HCT116 (cell line): Measurements from ENCODE around the gene SSH2. TPM values are rescaled to one million over a fixed set of nuclear protein-coding genes. Genes with fewer than 3 reads are reported as not detected.
"Not testable (repeated sequence)": the region's sequence is repeated elsewhere in the genome, so short reads cannot be mapped to it uniquely, and the experiment has no call there.

Source experiments
- ATAC-seq: fragments of 200-7000 bp; cut with Tn5 transposase; 2 replicates; pipeline ENCODE4 v1.9.1; 2020; ENCODE audit warnings: mild to moderate bottlenecking, moderate library complexity
- BruUV-seq: library from RNA; stranded (reverse); fragments of 400-500 nt; replicated peaks from 2 replicates; lab custom pipeline; 2021; lab: Mats Ljungman, UMichigan
- CTCF ChIA-PET: fragments of 300-600 bp; sonication (Branson Sonifier 250); formaldehyde crosslinking; loops from one replicate; lab custom pipeline; 2021; ENCODE audit warnings: antibody characterized with exemption; lab: Charles Lee
- POLR2A ChIA-PET: fragments of 300-600, 350-600 bp; sonication (Branson Sonifier 250); formaldehyde crosslinking; loops from one replicate; lab custom pipeline; 2021; ENCODE audit warnings: antibody characterized with exemption; lab: Charles Lee
- RAD21 ChIA-PET, 2 experiments: fragments of 300-600 bp; sonication (Branson Sonifier 250); formaldehyde crosslinking; loops; one replicate each; lab custom pipeline; 2023; ENCODE audit warnings: low total read pairs in 2 of 2; ENCODE audit not compliant: uncharacterized antibody in 2 of 2, unreplicated experiment in 2 of 2, low non-redundant PET in 1 of 2; lab: Charles Lee
- DNase-seq: peaks from one replicate; pipeline ENCODE4 v3.0.0-alpha.2; 2010; ENCODE audit warnings: low read depth, low spot score
- H2AFZ ChIP-seq: fragments of 200-600 bp; shearing (Covaris generic), sonication (generic); 2 replicates; pipeline ENCODE4 v1.6.1; 2017; ENCODE audit warnings: low read depth, mixed run types, mixed read lengths, antibody characterized with exemption, low read length; ENCODE audit not compliant: poor library complexity, severe bottlenecking
- H3K27ac ChIP-seq: 2 replicates; pipeline ENCODE4 v1.5.1; 2012; ENCODE audit warnings: low read depth, low read length
- H3K27me3 ChIP-seq: fragments of 200-600 bp; sonication (generic); 2 replicates; pipeline ENCODE4 v1.6.1; 2016; ENCODE audit warnings: mixed run types, low read length, mixed read lengths; ENCODE audit not compliant: insufficient read depth
- H3K36me3 ChIP-seq, 2 experiments: fragments of 200-500 bp in 1 of 2; fragments of 200-600 bp in 1 of 2; sonication (Bioruptor generic) in 1 of 2; sonication (generic) in 1 of 2; 2 replicates each; pipeline versions ENCODE4 v1.5.1 to v1.6.1; 2014 to 2016; ENCODE audit warnings: low read length in 2 of 2, inconsistent platforms in 1 of 2, mixed read lengths in 1 of 2, mixed run types in 1 of 2; ENCODE audit not compliant: insufficient read depth in 2 of 2, control insufficient read depth in 1 of 2
- H3K4me1 ChIP-seq, 2 experiments: fragments of 200-600 bp in 1 of 2; sonication (generic) in 1 of 2; 2 replicates each; pipeline versions ENCODE4 v1.5.1 to v1.6.1; 2012 to 2017; ENCODE audit warnings: low read length in 2 of 2, inconsistent platforms in 1 of 2, mild to moderate bottlenecking in 1 of 2, mixed read lengths in 1 of 2, mixed run types in 1 of 2, moderate library complexity in 1 of 2; ENCODE audit not compliant: insufficient read depth in 2 of 2, control insufficient read depth in 1 of 2
- H3K4me2 ChIP-seq: fragments of 200-600 bp; sonication (generic); 2 replicates; pipeline ENCODE4 v1.6.1; 2017; ENCODE audit warnings: mixed run types, low read length, mixed read lengths
- H3K4me3 ChIP-seq, 2 experiments: fragments of 200-600 bp in 1 of 2; sonication (generic) in 1 of 2; replicated peaks in 1 of 2; 2 replicates each; pipeline ENCODE4 v1.5.1; 2011 to 2016; ENCODE audit warnings: low read length in 2 of 2, control low read depth in 1 of 2, low read depth in 1 of 2, mild to moderate bottlenecking in 1 of 2, mixed read lengths in 1 of 2, mixed run types in 1 of 2
- H3K79me2 ChIP-seq: fragments of 200-600 bp; sonication (generic); 2 replicates; pipeline ENCODE4 v1.6.1; 2017; ENCODE audit warnings: mild to moderate bottlenecking, mixed run types, low read length, moderate library complexity, mixed read lengths; ENCODE audit not compliant: insufficient read depth
- H3K9ac ChIP-seq: fragments of 200-600 bp; sonication (generic); 2 replicates; pipeline ENCODE4 v1.6.1; 2016; ENCODE audit warnings: low read length, mixed read lengths
- H3K9me2 ChIP-seq: fragments of 200-600 bp; sonication (generic), shearing (Covaris generic); 2 replicates; pipeline ENCODE4 v1.6.1; 2017; ENCODE audit warnings: mixed run types, mild to moderate bottlenecking, moderate library complexity; ENCODE audit not compliant: insufficient read depth
- H3K9me3 ChIP-seq, 2 experiments: fragments of 200-500 bp in 1 of 2; fragments of 200-600 bp in 1 of 2; sonication (Bioruptor generic) in 1 of 2; sonication (generic) in 1 of 2; 2 replicates each; pipeline ENCODE4 v1.6.1; 2014 to 2017; ENCODE audit warnings: low read length in 2 of 2, mixed read lengths in 2 of 2, inconsistent platforms in 1 of 2, low read depth in 1 of 2, mild to moderate bottlenecking in 1 of 2, mixed run types in 1 of 2, moderate library complexity in 1 of 2; ENCODE audit not compliant: control insufficient read depth in 1 of 2, insufficient read depth in 1 of 2
- H4K20me1 ChIP-seq: fragments of 200-600 bp; sonication (generic), shearing (Covaris generic); 2 replicates; pipeline ENCODE4 v1.6.1; 2017; ENCODE audit warnings: mixed run types, mild to moderate bottlenecking, moderate library complexity; ENCODE audit not compliant: insufficient read depth
- ATF3 ChIP-seq: IDR thresholded peaks from 2 replicates; pipeline ENCODE4 v1.6.1; 2012
- CTCF ChIP-seq, 3 experiments: fragments of 200-600 bp in 1 of 3; sonication (generic) in 1 of 3; IDR thresholded peaks in 2 of 3; conservative IDR thresholded peaks in 1 of 3; 2 replicates each; pipeline ENCODE4 v1.5.1; 2012 to 2017; ENCODE audit warnings: low read depth in 2 of 3, low read length in 2 of 3, antibody characterized with exemption in 1 of 3, borderline replicate concordance in 1 of 3, control low read depth in 1 of 3, mild to moderate bottlenecking in 1 of 3, mixed read lengths in 1 of 3, mixed run types in 1 of 3, moderate library complexity in 1 of 3; ENCODE audit not compliant: insufficient read depth in 1 of 3
- EGR1 ChIP-seq: IDR thresholded peaks from 2 replicates; pipeline ENCODE4 v1.6.1; 2012; ENCODE audit warnings: low read depth
- ELF1 ChIP-seq: IDR thresholded peaks from 2 replicates; pipeline ENCODE4 v1.6.1; 2012; ENCODE audit warnings: low read depth, borderline replicate concordance
- EZH2 ChIP-seq: fragments of 200-600 bp; sonication (generic); IDR thresholded peaks from 2 replicates; pipeline ENCODE4 v1.6.1; 2017; ENCODE audit warnings: antibody characterized with exemption, mixed run types
- EZH2phosphoT487 ChIP-seq: fragments of 200-600 bp; IDR thresholded peaks from 2 replicates; pipeline ENCODE4 v1.6.1; 2018; ENCODE audit warnings: antibody characterized with exemption, borderline replicate concordance
- POLR2A ChIP-seq: IDR thresholded peaks from 2 replicates; pipeline ENCODE4 v1.7.0; 2011; ENCODE audit warnings: borderline replicate concordance; ENCODE audit not compliant: insufficient read depth, insufficient read length; ENCODE audit errors: extremely low read depth
- RAD21 ChIP-seq: IDR thresholded peaks from 2 replicates; pipeline ENCODE4 v1.6.1; 2012; ENCODE audit warnings: low read depth, mild to moderate bottlenecking
- SIN3A ChIP-seq: IDR thresholded peaks from 2 replicates; pipeline ENCODE4 v1.6.1; 2012; ENCODE audit warnings: low read depth
- YY1 ChIP-seq: IDR thresholded peaks from 2 replicates; pipeline ENCODE4 v1.6.1; 2011; ENCODE audit warnings: low read length, low read depth, moderate library complexity, mild to moderate bottlenecking; ENCODE audit not compliant: insufficient replicate concordance; ENCODE audit errors: extremely low read depth
- ZBTB33 ChIP-seq: IDR thresholded peaks from 2 replicates; pipeline ENCODE4 v1.6.1; 2011; ENCODE audit warnings: mild to moderate bottlenecking, low read length, moderate library complexity; ENCODE audit not compliant: insufficient replicate concordance; ENCODE audit errors: extremely low read depth
- ZFX ChIP-seq: fragments of 450-650 bp; IDR thresholded peaks from 2 replicates; pipeline ENCODE4 v1.6.1; 2017
- intact Hi-C: fragments of 100-400 bp; cut with micrococcal nuclease; formaldehyde crosslinking; loops from 2 replicates; pipeline ENCODE4 v1.10.0; 2022
- total RNA-seq: library from RNA; stranded (reverse); gene quantifications from one replicate; pipeline ENCODE4 v1.2.1, GENCODE V29; 2021; ENCODE audit not compliant: unreplicated experiment

Gene SSH2
- total RNA-seq, 1 experiment from 2014 or later: 17.0 TPM

- TF ChIP-seq ELF1 (no peak), ZBTB33 (no peak), ZFX (no peak), RAD21 (no peak), EZH2 (no peak)
Observed at GRCh38 chr17:29787995-29788394, 142.0 kb downstream of the SSH2 start (continued).

DNA sequence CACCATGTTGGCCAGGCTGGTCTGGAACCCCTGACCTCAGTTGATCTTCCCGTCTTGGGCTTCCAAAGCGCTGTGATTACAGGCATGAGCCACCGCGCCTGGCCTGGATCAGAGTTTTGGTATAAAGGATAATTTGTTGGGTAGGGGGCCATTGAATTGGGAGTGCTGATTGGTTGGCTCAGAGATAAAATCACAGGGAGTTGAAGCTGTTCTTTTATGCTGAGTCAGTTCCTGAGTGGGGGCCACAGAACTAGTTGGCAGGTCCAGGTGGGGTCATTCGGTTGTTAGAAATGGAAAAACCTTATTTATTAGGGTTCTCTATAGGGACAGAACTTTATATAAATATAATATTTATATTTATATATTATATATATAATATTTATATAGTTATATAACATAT is 147.1 kb downstream of the SSH2 start:
- Histone ChIP-seq H3K79me2 (no peaks in the 10 kb centered on the region), H3K4me3 (no peak overlapping the region), H3K27ac (no peak overlapping the region), H3K27me3 (no peaks in the 10 kb centered on the region), H3K9ac (no peak overlapping the region), H4K20me1 (no peaks in the 10 kb centered on the region), H3K9me2 (no peaks in the 10 kb centered on the region), H3K4me2 (no peak overlapping the region), H2AFZ (no peak overlapping the region), H3K9me3 (no peaks in the 10 kb centered on the region), H3K4me1 (peaks cover 15 to 23% of the 10 kb centered on the region in 2 experiments), H3K36me3 (no peaks in the 10 kb centered on the region)
- intact Hi-C loops: no loop called here
- RAD21 ChIA-PET: no interaction called here
- TF ChIP-seq EZH2phosphoT487 (no peak), EGR1 (no peak), CTCF (IDR thresholded peaks at IDR 0.05 in 2 of 3, conservative IDR thresholded peaks at IDR 0.05 in 1 of 3; ENCODE audit: borderline replicate concordance in 1 of 3, insufficient read depth in 1 of 3, low read depth in 2 of 3, low read length in 2 of 3) (no peak), RAD21 (no peak), YY1 (no peak), ATF3 (no peak), SIN3A (no peak), POLR2A (no peak)
- ATAC-seq (no peak), DNase-seq (no peak)
- BruUV-seq: no TSS peak
- POLR2A ChIA-PET: no interaction called here
- CTCF ChIA-PET: no interaction called here

GRCh38 chr17:29779812-29780190 is 150.2 kb downstream of the SSH2 start:
- H3K36me3 ChIP-seq, H3K9ac ChIP-seq, H3K9me2 ChIP-seq, ATAC-seq, H2AFZ ChIP-seq, H3K4me3 ChIP-seq, H3K27me3 ChIP-seq, H3K27ac ChIP-seq, H3K4me2 ChIP-seq, DNase-seq, H3K79me2 ChIP-seq, H3K9me3 ChIP-seq, H3K4me1 ChIP-seq, BruUV-seq, H4K20me1 ChIP-seq: not testable (repeated sequence)
- ChIA-PET CTCF (interaction anchor here (0.7 to 3.7 kb wide), 21 partner anchors 9 to 410 kb away, joined by 3 to 63 read pairs (median 6); no protein-coding TSS in a partner anchor), POLR2A (interaction anchor here (0.6 kb wide), 1 partner anchor 50 kb away, joined by 3 read pairs; no protein-coding TSS in a partner anchor), RAD21 (interaction anchor here (0.7 to 2.0 kb wide), 3 partner anchors 140 to 150 kb away, joined by 3 to 18 read pairs (median 15); partner anchors contain the start of gene SSH2 (in 1 of the 2))
- intact Hi-C loops: loop anchor here (1.0 kb wide), 2 partner anchors 140 to 200 kb away; no protein-coding TSS in a partner anchor
